ENCODE measurements around the gene CXCL17. TPM values are rescaled to one million over a fixed set of nuclear protein-coding genes. Genes with fewer than 3 reads are reported as not detected.

Gene CXCL17
- total and polyA plus RNA-seq, 2 experiments from 2014 or later = 4.4 to 16.7 TPM

DNA sequence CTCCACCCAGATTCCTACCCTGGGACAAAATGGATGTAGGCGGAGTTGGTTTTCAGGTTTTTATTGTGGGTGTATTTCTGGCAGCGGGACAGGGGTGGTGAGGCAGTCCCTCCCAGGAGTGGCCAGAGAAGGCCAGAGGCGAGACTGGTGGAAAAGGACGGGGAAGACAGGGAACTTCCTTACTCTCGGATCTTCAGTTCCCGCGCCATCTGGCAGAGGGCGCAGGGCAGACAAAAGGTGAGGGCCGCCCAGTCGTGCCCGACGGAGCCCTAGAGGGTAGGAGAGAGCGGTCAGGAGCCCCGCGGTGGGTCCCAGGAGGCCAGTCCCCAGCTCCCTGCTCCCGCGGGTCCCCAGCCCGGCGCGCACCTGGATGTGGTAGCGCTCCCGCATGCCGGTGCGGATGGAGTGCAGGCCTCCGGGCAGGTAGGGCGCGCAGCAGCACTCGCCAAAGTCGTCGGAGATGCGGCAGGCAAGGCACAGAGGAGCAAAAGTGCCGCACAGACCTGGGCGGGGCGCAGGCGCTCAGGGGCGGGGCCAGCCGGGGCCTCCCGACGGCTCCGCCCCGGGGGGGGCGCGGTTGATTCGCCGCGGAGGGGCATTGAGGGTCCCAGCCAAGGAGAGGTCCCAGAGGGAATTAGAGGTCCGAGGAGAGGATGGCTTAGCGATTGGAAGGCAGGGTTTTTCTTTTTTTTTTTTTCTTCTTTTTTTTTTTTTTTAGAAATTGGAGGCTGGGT is 55.6 kb downstream of the CXCL17 start:
- Histone ChIP-seq H4K20me1 (ENCODE audit: insufficient read depth, poor library complexity, severe bottlenecking) (no peaks in the 10 kb centered on the region), H3K4me2 (peak overlapping the region; percentile 93), H3K9me3 (ENCODE audit: low read depth) (no peaks in the 10 kb centered on the region), H3K4me1 (ENCODE audit: insufficient read depth) (no peaks in the 10 kb centered on the region), H3K36me3 (replicated peaks; ENCODE audit: insufficient read depth, low read depth) (no peaks in the 10 kb centered on the region), H3K79me2 (no peaks in the 10 kb centered on the region), H3K27ac (peak overlapping the region; percentile 64), H3K9me2 (replicated peaks; ENCODE audit: insufficient read depth) (no peaks in the 10 kb centered on the region), H3K4me3 (peak overlapping the region; percentile 66), H3K27me3 (peaks cover 25% of the 10 kb centered on the region), H2AFZ (peak overlapping the region; percentile 97)
- peak; percentile 82 for DNase-seq (ENCODE audit: low spot score)
- WGBS (ENCODE audit: low lambda C conversion rate, missing lambda C conversion rate) = 2% methylated on average over 31 of the region's 48 CpGs
- TF ChIP-seq, protein P1, sequence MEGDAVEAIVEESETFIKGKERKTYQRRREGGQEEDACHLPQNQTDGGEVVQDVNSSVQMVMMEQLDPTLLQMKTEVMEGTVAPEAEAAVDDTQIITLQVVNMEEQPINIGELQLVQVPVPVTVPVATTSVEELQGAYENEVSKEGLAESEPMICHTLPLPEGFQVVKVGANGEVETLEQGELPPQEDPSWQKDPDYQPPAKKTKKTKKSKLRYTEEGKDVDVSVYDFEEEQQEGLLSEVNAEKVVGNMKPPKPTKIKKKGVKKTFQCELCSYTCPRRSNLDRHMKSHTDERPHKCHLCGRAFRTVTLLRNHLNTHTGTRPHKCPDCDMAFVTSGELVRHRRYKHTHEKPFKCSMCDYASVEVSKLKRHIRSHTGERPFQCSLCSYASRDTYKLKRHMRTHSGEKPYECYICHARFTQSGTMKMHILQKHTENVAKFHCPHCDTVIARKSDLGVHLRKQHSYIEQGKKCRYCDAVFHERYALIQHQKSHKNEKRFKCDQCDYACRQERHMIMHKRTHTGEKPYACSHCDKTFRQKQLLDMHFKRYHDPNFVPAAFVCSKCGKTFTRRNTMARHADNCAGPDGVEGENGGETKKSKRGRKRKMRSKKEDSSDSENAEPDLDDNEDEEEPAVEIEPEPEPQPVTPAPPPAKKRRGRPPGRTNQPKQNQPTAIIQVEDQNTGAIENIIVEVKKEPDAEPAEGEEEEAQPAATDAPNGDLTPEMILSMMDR (IDR thresholded peaks at IDR 0.05; ENCODE audit: poor library complexity) = peak; percentile 51
- no peak for TF ChIP-seq EZH2 (IDR thresholded peaks at IDR 0.05; ENCODE audit: borderline replicate concordance)

DNA sequence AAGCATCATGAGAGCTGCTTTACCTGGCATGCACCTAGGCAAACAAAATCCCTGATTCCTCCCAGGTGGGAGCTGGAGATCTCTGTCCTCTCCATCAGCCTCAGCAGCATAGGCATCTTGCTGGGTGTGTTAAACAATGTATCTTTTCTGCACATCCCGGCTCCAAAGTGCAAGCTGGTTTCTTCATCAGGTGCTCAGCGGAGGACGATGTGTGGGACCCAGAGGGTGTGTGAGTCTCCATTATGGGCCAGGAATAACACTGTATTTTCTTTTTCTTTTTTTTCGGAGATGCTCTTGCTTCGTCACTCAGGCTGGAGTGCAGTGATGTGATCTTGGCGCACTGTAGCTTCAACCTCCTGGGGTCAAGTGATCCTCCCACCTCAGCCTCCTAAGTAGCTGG is 62.6 kb downstream of the CXCL17 start:
- TF ChIP-seq EZH2phosphoT487 (IDR thresholded peaks at IDR 0.05; ENCODE audit: low read depth, severe bottlenecking, unreplicated experiment) (no peak), EZH2 (IDR thresholded peaks at IDR 0.05; ENCODE audit: borderline replicate concordance) (no peak)
- TF ChIP-seq, protein P1 (IDR thresholded peaks at IDR 0.05; ENCODE audit: poor library complexity) = no peak
- 89% methylated on average over 6 of the region's 6 CpGs for WGBS (ENCODE audit: low lambda C conversion rate, missing lambda C conversion rate)
- DNase-seq (ENCODE audit: low spot score) = no peak
- H4K20me1 ChIP-seq (ENCODE audit: insufficient read depth, poor library complexity, severe bottlenecking) = no peaks in the 10 kb centered on the region
- no peak overlapping the region for H3K27ac ChIP-seq
- H2AFZ ChIP-seq = no peak overlapping the region
- no peaks in the 10 kb centered on the region for H3K9me2 ChIP-seq (replicated peaks; ENCODE audit: insufficient read depth)
- H3K27me3 ChIP-seq = no peaks in the 10 kb centered on the region
- peaks cover 7% of the 10 kb centered on the region for H3K4me1 ChIP-seq (ENCODE audit: insufficient read depth)
- no peak overlapping the region for H3K4me2 ChIP-seq
- H3K79me2 ChIP-seq = no peaks in the 10 kb centered on the region
- H3K36me3 ChIP-seq (replicated peaks; ENCODE audit: insufficient read depth, low read depth) = no peaks in the 10 kb centered on the region
- no peak overlapping the region for H3K4me3 ChIP-seq
- no peaks in the 10 kb centered on the region for H3K9me3 ChIP-seq (ENCODE audit: low read depth)

Small RNA genes within 50 kb of the gene (small RNA-seq; reads per million reads assigned to genes)
- not detected for gene RNU4-60P

Other genes with a start within 250 kb of the CXCL17 start
- 34.2 and 38.6 TPM in 2 replicates for gene DEDD2, start 225.3 kb downstream of the CXCL17 start, total RNA-seq
- gene DEDD2, start 225.3 kb downstream of the CXCL17 start, polyA plus RNA-seq = 37.8 and 38.6 TPM in 2 replicates
- 4.9 and 5.1 TPM in 2 replicates for gene ZNF526, start 222.6 kb downstream of the CXCL17 start, total RNA-seq
- gene ZNF526, start 222.6 kb downstream of the CXCL17 start, polyA plus RNA-seq = 8.6 and 9.7 TPM in 2 replicates
- gene GSK3A, start 200.3 kb downstream of the CXCL17 start, total RNA-seq = 31.2 and 32.2 TPM in 2 replicates
- gene GSK3A, start 200.3 kb downstream of the CXCL17 start, polyA plus RNA-seq = 36.6 and 38.8 TPM in 2 replicates
- 32.6 and 47.1 TPM in 2 replicates for gene ERF, start 187.8 kb downstream of the CXCL17 start, total RNA-seq
- 20.4 and 24.4 TPM in 2 replicates for gene ERF, start 187.8 kb downstream of the CXCL17 start, polyA plus RNA-seq
- 14.3 and 17.4 TPM in 2 replicates for gene CIC, start 173.7 kb downstream of the CXCL17 start, total RNA-seq
- 19.3 and 23.2 TPM in 2 replicates for gene CIC, start 173.7 kb downstream of the CXCL17 start, polyA plus RNA-seq
- gene PRR19, start 140.8 kb downstream of the CXCL17 start, total RNA-seq = 0.24 and 2.2 TPM in 2 replicates
- gene PRR19, start 140.8 kb downstream of the CXCL17 start, polyA plus RNA-seq = 1.9 and 3.0 TPM in 2 replicates
- 46.1 and 70.6 TPM in 2 replicates for gene PAFAH1B3, start 140.3 kb downstream of the CXCL17 start, total RNA-seq
- gene PAFAH1B3, start 140.3 kb downstream of the CXCL17 start, polyA plus RNA-seq = 98.6 and 116 TPM in 2 replicates
- gene TMEM145, start 129.6 kb downstream of the CXCL17 start, total RNA-seq = 0.40 TPM in 1 of 2 replicates, not detected in the other
- 0.58 TPM in 1 of 2 replicates, not detected in the other for gene TMEM145, start 129.6 kb downstream of the CXCL17 start, polyA plus RNA-seq
- gene MEGF8, start 117.3 kb downstream of the CXCL17 start, total RNA-seq = 11.0 and 19.2 TPM in 2 replicates
- gene MEGF8, start 117.3 kb downstream of the CXCL17 start, polyA plus RNA-seq = 7.6 and 8.3 TPM in 2 replicates
- gene CNFN, start 52.6 kb downstream of the CXCL17 start, total RNA-seq = 0.93 TPM in 1 of 2 replicates, not detected in the other
- 8.3 and 8.8 TPM in 2 replicates for gene CNFN, start 52.6 kb downstream of the CXCL17 start, polyA plus RNA-seq
- 6.4 and 11.2 TPM in 2 replicates for gene LIPE, start 15.6 kb downstream of the CXCL17 start, total RNA-seq
- 5.4 and 7.1 TPM in 2 replicates for gene LIPE, start 15.6 kb downstream of the CXCL17 start, polyA plus RNA-seq
- gene CEACAM1, start 85.5 kb upstream of the CXCL17 start, total RNA-seq = 7.1 and 10.0 TPM in 2 replicates
- gene CEACAM1, start 85.5 kb upstream of the CXCL17 start, polyA plus RNA-seq = 20.8 and 21.1 TPM in 2 replicates
- gene CEACAM8, start 152.0 kb upstream of the CXCL17 start, total RNA-seq = 0.08 TPM in 1 of 2 replicates, not detected in the other
- gene CEACAM8, start 152.0 kb upstream of the CXCL17 start, polyA plus RNA-seq = not detected in 2 replicates